Cardiac fibroblast (primary cell): ENCODE measurements around the gene SRC.
"Not testable (repeated sequence)": the region's sequence is repeated elsewhere in the genome, so short reads cannot be mapped to it uniquely, and the experiment has no call there.

ENCODE experiments used
- DNase-seq, 2 donors: peaks; one replicate each; pipeline versions ENCODE4 v3.0.0 to v3.0.0-alpha.2; 2010; ENCODE audit warnings: low read depth in 2 of 2
- H3K4me3 ChIP-seq, 2 donors: replicated peaks in 1 of 2; 1 replicate in 1 of 2; 2 replicates in 1 of 2; pipeline ENCODE4 v1.5.1; 2011; ENCODE audit warnings: low read depth in 2 of 2, low read length in 2 of 2, mild to moderate bottlenecking in 2 of 2, moderate library complexity in 1 of 2
- TF ChIP-seq, protein P1 (sequence below): IDR thresholded peaks from one replicate; pipeline ENCODE4 v1.5.1; 2011; ENCODE audit warnings: low read depth, mild to moderate bottlenecking, low read length, inconsistent platforms

The SRC gene

DNA sequence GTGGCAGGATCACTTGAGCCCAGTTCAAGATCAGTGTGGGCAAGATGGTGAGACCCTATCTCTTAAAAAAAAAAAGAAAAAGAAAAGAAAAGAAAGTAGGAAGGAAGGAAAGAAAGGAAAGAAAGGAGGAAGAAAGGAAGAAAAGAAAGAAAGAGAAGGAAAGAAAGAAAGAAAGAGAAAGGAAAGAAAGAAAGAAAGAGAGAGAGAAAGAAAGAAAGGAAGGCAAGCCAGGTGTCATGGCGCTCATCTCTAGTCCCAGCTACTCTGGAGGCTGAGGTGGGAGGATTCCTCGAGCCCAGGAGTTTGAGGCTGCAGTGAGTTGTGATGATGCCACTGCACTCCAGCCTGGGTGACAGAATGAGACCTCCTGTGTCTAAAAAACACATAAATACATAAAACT is 11.5 kb upstream of the SRC start:
- no peak overlapping the region for H3K4me3 ChIP-seq
- no peak for DNase-seq
- TF ChIP-seq, protein P1, sequence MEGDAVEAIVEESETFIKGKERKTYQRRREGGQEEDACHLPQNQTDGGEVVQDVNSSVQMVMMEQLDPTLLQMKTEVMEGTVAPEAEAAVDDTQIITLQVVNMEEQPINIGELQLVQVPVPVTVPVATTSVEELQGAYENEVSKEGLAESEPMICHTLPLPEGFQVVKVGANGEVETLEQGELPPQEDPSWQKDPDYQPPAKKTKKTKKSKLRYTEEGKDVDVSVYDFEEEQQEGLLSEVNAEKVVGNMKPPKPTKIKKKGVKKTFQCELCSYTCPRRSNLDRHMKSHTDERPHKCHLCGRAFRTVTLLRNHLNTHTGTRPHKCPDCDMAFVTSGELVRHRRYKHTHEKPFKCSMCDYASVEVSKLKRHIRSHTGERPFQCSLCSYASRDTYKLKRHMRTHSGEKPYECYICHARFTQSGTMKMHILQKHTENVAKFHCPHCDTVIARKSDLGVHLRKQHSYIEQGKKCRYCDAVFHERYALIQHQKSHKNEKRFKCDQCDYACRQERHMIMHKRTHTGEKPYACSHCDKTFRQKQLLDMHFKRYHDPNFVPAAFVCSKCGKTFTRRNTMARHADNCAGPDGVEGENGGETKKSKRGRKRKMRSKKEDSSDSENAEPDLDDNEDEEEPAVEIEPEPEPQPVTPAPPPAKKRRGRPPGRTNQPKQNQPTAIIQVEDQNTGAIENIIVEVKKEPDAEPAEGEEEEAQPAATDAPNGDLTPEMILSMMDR: no peak

DNA sequence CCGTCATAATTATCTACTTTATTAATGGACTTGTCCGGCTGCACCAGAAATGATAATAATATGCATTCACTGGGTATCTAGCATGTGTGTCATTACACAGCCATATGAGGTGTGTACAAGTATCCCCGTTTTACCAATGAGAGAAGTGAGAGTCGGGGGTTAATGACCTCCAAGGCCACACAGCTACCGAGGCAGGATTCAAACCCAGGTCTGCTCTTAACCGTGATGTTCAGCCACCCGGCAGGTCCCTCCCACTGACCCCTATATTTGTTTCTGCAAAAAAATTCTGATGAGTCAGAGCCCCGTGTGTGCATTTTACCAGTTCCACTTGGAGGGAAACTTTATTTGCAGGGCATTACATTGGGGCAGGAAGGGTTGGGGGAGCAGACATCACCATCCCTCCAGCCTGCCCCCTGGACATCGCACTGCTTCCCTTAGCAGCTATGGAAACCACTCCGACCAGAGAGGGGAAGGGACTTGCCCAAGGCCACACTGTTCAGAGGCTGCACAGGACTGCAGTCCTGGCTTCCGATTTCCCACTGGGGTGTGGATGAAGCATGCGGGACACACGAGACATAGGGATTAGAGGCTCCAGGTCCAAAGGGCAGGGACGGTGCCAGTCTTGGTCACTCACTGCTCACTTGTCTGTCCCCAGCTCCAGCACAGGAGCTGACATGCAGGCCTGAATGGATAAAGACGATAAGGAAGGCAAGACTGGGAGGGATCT is 10.1 kb upstream of the SRC start:
- TF ChIP-seq, protein P1: no peak
- DNase-seq: peak in 1 of 2 donors; percentile 28
- no peak overlapping the region for H3K4me3 ChIP-seq

DNA sequence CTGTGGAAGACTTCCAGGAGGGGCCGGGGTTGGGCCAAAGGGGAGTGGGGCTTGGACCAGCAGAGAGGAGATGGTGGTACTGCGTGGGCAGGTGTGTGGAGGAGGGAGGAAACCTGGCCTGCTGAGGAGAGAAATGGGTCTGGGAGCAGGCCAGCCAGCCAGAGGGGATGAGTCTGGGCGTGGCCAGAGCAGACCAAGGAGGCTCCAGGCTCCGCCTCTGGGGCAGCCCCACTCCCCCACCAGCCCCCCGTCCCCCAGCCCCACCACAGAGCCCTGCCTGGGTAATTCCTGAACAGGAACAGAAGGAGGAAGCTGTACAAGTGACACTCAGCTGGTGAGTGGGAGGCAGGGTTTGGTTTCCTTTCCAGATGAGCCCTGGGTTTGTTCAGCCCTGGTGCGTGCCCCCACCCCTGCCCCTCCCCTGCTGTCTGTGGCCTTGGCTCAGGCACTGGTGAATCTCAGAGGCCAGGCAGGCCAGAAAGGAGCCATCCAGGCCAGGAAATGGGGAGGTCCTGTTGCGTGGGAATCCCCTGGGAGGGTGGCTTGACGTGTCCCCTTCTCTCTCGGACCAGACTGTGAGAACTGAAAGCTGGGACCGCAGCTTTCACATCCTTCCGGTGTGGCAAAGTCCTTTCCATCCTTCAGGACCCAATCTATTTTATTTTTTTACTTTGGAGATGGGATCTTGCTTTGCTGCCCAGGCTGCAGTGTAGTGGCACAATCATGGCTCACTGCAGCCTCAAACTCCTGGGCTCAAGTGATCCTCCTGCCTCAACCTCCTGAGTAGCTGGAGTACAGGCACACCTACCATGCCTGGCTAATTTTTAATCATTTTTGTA is 9.4 kb upstream of the SRC start:
- peak; percentile 37 to 39 for DNase-seq
- TF ChIP-seq, protein P1: no peak
- no peak overlapping the region for H3K4me3 ChIP-seq

DNA sequence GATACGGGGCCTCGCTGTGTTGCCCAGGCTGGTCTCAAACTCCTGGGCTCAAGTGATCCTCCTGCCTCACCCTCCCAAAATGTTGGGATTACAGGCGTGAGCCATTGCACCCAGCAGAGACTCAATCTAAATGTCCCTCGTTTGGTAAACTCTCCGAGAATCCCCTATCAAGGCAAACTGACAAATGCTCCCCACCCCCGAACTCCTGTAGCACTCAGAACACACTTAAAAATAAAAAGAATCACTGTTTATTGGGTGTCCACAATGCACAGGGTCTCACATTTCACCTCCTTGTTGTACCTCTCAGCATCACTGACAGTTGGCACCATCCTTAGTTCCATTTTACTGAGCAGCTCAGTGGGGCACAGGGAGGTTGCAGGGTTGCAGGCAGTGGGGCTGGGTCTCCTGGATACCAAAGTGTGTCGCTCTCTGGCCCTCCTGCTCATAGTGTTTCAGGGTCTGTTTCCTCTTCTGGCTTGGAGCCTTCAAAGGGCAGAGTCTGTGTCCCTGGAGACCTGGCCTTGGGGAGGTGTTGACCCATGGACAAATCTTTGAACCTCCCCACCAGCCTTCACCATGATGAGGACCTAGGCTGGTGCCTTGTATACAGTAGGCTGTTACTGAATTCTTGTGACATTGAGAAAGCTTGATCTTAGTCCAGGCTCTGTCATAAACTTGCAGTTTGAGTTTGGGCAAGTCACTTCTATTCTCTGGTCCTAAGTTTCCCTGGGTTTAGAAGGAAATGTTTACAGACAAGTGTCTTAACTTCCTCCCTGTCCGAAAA is 8.5 kb upstream of the SRC start:
- TF ChIP-seq, protein P1: no peak
- H3K4me3 ChIP-seq: no peak overlapping the region
- DNase-seq: no peak

DNA sequence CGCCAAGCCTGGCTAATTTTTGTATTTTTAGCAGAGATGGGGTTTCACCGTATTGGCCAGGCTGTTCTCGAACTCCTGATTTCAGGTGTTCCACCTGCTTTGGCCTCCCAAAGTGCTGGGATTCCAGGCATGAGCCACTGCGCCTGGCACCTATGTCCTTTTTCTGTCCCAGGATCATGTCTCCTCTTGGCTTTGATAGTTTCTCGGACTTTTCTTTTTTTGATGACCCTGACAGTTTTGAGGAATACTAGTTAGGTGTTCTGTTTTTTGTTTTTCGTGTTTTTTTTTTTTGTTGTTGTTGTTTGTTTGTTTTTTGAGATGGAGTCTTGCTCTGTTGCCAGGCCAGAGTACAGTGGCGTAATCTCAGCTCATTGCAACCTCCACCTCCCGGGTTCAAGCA is 7.6 kb upstream of the SRC start:
- not testable (repeated sequence) for DNase-seq, H3K4me3 ChIP-seq

DNA sequence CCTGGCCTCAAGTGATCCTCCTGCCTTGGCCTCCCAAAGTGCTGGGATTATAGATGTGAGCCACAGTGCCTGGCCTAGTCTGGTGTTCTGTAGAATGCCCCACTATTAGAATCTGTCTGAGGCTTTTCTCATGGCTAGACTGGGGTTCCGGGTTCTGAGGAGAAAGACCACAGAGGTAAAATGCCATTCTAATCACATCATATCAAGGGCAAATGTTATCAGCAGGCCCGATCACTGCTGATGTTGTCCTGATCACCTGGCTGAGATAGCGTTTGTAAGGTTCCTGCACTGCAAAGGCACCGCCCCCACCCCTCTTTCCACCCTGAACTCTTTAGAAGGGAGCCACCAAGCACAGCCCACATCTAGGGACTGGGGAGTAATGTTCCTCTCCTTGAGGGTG is 6.7 kb upstream of the SRC start:
- no peak for DNase-seq
- TF ChIP-seq, protein P1: no peak

DNA sequence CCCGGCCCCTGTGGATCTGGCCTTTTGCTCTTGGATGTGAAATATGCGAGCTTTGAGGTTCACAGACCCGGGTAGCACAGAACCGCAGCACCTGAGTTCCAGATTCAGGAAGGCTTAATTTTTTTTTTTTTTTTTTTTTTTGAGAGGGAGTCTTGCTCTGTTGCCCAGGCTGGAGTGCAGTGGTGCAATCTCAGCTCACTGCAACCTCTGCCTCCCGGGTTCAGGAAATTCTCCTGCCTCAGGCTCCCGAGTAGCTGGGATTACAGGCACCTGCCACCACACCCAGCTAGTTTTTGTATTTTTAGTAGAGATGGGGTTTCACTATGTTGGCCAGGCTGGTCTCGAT is 6.2 kb upstream of the SRC start:
- not testable (repeated sequence) for H3K4me3 ChIP-seq, DNase-seq

More for the DNA sequence above, 6.7 kb upstream of the SRC start:
- H3K4me3 ChIP-seq: no peak overlapping the region
